ENCODE measurements around the gene GBE1.
"Not testable (repeated sequence)": the region's sequence is repeated elsewhere in the genome, so short reads cannot be mapped to it uniquely, and the experiment has no call there.

Gene GBE1

GRCh38 chr3:81516042-81516441 lies 245.4 kb downstream of the GBE1 start:
- no peak for DNase-seq

GRCh38 chr3:81513591-81513990 lies 247.9 kb downstream of the GBE1 start:
- DNase-seq = no peak

GRCh38 chr3:81503026-81503425 lies 258.4 kb downstream of the GBE1 start:
- no peak for DNase-seq

- no peak for DNase-seq
Observed at GRCh38 chr3:81502236-81502635, 259.2 kb downstream of the GBE1 start.

GRCh38 chr3:81500039-81500438 lies 261.4 kb downstream of the GBE1 start:
- no peak for DNase-seq

GRCh38 chr3:81497572-81498251 lies 263.7 kb downstream of the GBE1 start:
- DNase-seq = no peak

- no peak for DNase-seq
Observed at GRCh38 chr3:81496407-81497104, 264.9 kb downstream of the GBE1 start.

- not testable (repeated sequence) for DNase-seq
Observed at GRCh38 chr3:81492471-81492870, 269.0 kb downstream of the GBE1 start.

GRCh38 chr3:81492040-81492439 lies 269.4 kb downstream of the GBE1 start:
- no peak for DNase-seq

GRCh38 chr3:81490541-81491288 lies 270.7 kb downstream of the GBE1 start:
- peak; percentile 85 to 94 for DNase-seq

- DNase-seq = no peak
Observed at GRCh38 chr3:81485444-81485865, 276.0 kb downstream of the GBE1 start.

GRCh38 chr3:81484520-81484919 lies 276.9 kb downstream of the GBE1 start:
- no peak for DNase-seq

GRCh38 chr3:81483046-81483445 lies 278.4 kb downstream of the GBE1 start:
- no peak for DNase-seq

GRCh38 chr3:81477740-81478139 lies 283.7 kb downstream of the GBE1 start:
- no peak for DNase-seq

GRCh38 chr3:81476692-81477091 lies 284.8 kb downstream of the GBE1 start:
- DNase-seq = peak; percentile 55 to 58

GRCh38 chr3:81472600-81473362 lies 288.7 kb downstream of the GBE1 start:
- DNase-seq = no peak

GRCh38 chr3:81470524-81471278 lies 290.7 kb downstream of the GBE1 start:
- no peak for DNase-seq

GRCh38 chr3:81468391-81468790 lies 293.1 kb downstream of the GBE1 start:
- no peak for DNase-seq

GRCh38 chr3:81466201-81466560 lies 295.3 kb downstream of the GBE1 start:
- no peak for DNase-seq

- no peak for DNase-seq
Observed at GRCh38 chr3:81465510-81466200, 295.8 kb downstream of the GBE1 start.

GRCh38 chr3:81463781-81464180 lies 297.7 kb downstream of the GBE1 start:
- no peak for DNase-seq

- no peak for DNase-seq
Observed at GRCh38 chr3:81462921-81463320, 298.5 kb downstream of the GBE1 start.
